GM21515 (cell line): Measurements from ENCODE around the gene PTP4A2.
"Not testable (repeated sequence)": the region's sequence is repeated elsewhere in the genome, so short reads cannot be mapped to it uniquely, and the experiment has no call there.

Experiments
- ATAC-seq: cut with Tn5 transposase; IDR thresholded peaks from one replicate; pipeline ENCODE4 v1.9.1; 2021; ENCODE audit not compliant: unreplicated experiment

Gene PTP4A2

DNA sequence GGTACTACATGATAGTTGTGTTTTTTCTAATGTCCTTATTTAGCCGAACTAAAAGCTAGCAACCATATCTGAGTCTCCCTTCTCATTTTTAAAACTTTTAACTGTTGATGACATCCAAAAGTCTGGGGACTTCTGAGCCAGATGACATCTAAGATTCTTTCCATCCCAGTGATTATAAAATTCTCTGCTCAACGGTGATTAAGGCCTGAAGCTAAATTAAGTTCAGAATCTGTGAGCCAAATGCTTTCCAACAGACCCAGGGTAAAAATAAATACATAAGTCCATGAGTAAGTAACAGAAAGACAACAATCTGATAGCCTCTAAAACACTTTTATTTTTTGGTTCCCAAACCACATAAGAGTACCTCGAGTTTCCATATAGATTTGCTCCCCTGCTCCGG, 13.1 kb upstream of the PTP4A2 start:
- ATAC-seq, result no peak

DNA sequence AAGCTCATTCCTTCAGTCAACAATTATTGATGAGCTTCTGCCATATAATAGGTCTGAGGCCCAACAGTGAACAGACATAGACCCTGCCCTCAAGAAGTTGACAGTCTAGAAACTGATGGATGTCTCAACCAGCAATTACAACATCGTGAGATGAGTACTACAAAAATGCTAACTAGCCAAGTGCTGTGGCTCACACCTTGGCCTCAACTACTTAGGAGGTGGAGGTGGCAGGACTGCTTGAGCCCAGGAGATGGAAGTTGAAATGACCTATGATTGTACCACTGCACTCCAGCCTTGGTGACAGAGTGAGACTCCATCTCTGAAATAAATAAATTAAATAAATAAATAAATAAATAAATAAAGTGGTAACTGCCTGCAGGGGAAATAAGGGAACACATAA, 11.7 kb upstream of the PTP4A2 start:
- ATAC-seq, result no peak

DNA sequence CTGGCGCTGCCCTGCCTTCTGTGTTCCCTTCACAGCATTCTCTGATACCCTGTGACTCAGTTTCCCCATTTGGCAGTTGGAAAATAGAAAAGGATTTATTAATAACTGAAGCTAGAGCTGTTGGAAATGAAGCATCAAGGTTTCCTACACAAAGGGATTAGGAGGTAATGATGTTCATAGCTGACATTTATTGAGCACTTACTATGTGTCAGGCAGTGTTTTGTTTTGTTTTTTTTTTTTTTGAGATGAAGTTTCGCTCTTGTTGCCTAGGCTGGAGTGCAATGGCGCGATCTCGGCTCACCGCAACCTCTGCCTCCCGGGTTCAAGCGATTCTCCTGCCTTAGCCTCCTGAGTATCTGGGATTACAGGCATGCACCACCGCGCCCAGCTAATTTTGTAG, 7.5 kb upstream of the PTP4A2 start:
- not testable (repeated sequence) for ATAC-seq

DNA sequence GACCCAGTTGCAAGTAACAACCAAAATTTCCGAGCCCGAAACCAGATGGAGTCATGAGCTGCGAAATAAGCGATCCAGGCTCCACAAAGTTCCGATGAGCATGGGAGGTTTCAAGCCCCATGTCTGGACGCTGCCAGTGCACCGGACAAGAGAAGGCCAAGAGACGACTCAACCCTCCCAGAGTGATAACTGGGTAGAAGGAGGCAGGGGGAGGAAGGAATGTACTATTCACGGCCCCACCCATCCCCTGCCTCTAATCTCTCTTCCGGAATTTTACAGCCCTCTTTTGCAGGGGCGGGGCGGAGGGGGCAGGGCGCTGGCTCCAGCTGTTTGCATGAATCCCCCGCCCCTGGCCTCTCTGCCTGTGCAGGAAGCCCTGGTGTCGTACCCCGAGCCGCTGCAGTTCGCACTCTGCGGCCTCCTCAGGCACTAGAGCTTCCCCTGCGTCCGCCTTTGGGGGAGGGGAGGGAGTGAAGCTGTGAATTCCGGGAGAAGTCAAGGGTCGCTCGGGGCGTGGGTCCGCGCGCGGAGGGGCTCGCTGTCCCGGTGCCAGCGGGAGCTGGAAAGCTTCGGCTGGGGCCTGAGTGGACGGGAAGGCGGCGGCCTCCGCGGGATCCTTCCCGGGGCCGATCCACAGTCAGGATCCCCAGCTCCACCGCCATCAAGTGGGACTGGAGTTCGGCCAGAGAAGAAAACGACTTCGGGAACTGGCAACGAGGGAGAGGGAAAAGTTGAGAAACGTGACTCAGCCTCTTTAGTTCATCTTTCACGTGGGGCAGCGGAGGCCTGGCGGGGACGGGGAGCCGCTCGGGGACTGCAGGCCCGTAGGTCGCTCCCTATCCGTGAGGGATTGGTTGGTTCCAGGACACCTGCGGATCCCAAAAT, 6.3 kb upstream of the PTP4A2 start:
- ATAC-seq, result peak; percentile 62

DNA sequence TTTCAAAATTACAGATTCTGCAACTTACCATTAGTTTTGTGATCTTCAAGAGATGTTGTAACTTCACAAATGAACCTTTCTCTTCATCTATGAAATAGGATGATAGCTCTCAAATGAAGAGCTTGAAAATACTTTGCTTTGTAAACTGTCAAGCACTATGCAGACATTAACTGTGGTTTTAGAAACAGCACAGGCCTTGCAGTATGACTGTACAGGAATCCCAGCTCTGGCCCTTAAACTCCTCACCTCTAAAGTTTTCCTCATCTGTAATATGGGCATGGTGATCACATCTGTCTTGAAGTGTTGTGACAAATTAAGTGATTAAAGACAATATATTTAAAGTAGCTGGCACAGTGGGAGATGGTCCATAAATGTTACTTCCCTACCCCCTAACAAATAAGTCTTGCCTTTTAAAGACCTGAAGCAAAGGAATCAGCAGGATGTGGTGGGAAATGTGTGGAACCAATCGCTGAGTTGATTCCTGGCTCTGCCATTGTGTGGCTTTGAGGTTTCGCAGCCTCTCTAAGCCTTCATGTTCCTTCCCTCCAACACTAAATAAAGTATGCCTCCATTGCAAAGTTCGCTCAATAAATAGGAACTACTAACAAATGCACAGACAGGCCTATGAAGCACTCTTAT, 5.5 kb upstream of the PTP4A2 start:
- no peak for ATAC-seq

DNA sequence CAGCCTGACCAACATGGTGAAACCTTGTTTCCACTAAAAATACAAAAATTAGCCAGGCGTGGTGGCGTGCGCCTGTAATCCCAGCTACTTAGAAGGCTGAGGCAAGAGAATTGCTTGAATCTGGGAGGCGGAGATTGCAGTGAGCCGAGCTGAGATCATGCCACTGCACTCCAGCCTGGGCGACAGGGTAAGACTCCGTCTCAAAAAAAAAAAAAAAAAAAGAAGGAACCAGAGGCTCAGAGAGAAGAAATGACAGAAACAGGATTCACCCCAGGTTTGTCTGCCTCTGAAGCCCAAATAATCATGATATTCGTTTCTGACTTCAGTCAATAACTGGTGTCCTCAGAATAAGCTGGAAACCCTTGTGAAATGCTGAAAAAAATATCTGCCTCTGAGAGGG, 3.9 kb upstream of the PTP4A2 start:
- ATAC-seq, result not testable (repeated sequence)

DNA sequence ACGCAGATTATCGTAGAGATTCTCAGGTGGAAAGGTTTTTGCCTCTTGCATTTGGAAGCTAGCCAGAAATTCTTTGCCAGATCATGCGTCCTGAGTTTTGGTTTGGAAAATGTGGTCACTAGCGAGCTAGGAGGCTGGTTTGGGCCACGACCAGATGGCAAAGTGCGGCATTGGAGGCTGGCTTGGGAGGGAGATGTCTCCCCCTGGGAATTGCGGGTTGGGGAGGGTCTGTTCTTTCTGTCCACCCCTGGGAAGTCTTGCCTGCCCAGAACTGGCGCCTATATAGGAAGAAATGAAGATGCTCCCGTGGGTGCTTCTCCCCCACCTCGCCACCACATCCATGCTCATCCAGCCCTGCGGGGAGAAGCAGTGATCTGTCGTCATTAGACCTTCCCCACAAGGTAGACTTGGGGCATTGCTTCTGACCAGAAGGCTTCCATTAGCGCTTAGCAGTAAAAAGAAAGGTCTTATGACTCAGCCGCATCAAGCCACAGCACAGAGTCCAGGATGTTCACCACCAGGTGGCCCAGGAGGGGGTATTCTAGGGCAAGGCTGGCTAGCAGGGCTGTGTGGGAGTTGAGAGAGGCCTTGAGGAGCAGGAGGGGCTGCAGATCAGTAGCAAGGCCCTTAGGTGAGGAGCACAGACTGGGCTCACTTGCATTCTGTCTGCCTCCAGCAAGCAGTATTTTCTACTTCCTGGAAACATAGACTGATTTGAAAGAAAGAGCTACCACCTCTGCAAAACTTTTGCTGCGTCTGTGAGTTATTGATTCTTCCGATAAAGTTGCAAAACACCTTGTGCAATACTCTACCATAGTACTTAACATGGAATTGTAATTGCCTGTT, 1.5 kb upstream of the PTP4A2 start:
- no peak for ATAC-seq

DNA sequence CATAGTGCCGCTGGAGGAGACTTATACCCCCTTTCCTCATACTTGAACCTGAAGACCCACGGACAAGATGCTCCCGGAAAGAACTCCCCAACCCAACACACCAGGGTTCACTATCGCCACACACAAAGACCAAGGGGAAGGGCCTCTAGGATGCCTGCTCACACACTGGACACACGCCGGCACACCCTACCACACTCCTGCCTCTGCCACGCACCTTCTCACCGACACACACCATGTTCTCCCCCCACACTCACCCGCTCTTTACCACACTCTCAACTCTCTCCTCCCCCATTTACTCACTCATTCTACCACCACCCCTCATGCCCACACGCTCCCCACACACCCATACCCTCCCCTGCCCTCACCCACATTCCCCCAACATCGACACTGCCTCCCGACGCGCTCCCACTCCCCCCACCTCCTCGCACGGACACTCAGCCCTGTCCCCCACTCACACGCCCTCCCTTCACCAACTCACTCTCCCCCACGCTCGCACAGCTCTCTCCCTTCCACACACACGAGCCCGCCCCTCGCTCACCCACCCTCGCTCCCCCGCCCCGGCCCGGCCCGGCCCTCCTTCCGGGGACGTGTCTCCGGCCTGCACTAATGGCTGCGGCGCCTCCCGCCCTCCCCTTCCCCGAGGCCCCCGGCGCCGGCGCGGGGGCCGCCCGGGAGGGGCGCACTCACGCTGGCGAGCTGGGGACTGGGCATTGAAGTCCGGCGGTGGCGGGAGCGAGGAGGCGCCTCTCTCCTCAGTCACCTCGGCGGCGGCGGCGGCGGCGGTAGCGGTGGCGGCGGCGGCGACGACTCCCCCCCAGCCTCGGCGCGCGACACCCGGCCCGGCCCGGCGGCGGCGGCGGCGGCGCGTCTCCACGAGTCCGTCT, 626 bp downstream of the PTP4A2 start:
- ATAC-seq, result peak; percentile 26

DNA sequence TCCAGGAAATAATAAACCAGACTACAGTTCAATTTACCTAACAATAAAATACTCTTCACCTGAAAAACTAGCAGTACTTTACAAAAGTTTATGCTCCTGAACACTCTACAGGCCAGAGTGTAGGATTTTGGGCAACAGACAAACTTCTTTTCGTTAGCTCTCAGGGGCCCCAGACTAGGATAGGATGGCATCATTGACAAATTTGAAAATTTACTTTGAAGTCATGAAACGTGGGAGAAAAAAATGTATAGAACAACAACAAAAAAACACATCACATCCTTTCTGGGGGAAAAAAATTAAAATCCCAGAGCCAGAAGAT, 1.2 kb downstream of the PTP4A2 start:
- ATAC-seq, result no peak

DNA sequence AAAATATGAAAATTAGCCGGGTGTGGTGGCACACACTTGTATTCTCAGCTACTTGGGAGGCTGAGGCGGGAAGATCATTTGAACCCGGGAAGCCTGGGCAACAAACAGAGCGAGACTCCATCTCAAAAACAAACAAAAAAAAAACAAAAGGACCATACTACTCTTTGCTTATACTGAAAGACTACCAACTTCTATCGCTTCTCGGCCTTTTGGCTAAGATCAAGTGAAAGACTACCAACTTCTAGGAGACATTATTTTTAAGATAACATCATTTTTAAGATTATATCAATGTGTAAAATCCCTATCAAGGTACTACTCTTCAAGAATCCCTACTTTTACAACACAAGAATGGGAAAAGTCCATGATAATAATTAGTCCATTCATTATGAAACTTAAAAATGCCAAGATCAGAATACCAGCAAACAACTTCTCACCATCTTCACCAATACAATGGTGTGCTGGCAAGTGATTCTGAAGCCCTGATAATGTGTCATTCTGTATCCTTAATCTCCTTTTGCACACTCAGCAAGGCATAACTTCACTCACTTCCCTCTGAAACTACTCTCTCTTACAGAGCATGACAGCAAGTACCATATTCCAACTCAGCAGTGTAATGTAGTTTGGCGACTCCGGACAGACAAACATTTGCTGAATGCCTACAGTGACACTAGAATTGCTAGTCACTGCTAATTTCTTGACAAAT, 1.7 kb downstream of the PTP4A2 start:
- no peak for ATAC-seq

DNA sequence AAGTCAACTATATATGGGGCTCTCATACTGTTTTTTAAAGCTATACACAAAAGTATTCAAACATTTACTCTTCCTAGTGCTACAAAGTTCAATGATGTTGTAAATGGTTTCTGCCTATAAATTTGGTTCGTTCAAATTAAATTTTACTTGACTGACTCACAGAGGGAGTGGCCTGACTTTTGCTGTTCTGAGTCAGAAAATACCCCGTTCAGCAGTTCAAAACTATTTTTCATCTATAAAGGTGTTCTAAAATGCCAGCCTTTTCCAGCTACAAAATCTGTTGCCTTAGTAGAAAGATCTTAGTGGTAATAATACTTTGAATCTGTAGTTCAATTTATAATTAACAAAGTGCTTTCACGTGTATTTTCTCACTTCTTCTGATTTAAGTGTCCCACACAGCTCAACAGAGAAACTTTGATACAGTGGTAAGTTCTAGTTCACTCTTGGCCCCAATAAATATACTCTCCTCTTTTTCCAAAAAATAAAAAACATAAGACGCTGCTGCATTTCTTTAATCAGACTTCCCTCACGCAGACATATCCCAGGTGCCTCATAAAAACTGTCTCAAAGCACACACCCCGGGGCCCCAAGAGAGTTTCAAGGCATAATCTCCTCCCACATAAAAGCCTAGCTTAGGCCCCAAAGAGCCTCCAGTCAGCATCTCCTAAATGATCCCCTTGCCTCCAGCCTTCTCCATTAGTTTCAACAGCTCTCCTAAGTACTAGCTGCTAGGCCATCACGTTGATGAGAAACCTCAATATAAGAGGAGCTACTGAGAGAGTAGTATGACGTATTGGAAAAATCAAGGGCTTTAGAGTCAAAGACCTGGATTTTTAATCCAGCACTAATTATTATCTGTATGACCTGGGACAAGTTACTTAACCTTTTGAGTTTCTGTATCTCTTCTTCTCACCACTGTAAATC, 3.2 kb downstream of the PTP4A2 start:
- no peak for ATAC-seq

DNA sequence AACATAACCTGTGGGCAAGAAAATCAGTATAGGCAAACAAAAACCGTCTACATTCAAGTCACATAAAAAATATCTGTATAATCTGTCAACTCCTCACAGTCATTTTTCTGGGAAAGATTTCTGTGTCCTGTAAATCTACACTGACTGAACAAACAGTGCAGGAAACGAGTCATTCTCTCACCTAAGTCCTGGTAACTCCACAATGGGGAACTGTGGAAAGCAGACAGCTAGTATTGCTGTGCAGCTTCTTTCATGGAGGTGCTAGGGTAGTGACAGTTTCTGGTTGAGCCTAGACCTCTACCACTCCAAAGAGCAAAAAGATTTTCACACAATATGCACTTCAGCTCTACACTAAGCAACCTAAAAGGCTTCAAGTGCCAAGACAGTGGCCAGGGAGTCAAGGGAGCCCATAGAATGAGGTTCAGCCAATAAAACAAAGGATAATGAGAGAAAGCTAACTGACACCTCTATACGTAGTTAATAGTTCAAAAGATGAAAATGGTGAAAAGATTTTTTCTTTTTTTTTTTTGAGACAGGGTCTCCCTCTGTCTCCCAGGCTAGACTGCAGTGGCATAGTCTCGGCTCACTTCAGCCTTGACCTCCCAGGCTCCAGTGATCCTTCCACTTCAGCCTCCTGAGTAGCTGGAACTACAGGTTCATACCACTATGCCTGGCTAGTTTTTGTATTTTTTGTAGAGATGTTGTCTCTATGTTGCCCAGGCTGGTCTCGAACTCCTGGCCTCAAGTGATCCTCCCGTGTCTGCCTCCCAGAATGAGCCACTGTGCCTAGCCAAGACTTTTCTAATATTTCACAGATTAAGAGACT, 5.5 kb downstream of the PTP4A2 start:
- ATAC-seq, result no peak

DNA sequence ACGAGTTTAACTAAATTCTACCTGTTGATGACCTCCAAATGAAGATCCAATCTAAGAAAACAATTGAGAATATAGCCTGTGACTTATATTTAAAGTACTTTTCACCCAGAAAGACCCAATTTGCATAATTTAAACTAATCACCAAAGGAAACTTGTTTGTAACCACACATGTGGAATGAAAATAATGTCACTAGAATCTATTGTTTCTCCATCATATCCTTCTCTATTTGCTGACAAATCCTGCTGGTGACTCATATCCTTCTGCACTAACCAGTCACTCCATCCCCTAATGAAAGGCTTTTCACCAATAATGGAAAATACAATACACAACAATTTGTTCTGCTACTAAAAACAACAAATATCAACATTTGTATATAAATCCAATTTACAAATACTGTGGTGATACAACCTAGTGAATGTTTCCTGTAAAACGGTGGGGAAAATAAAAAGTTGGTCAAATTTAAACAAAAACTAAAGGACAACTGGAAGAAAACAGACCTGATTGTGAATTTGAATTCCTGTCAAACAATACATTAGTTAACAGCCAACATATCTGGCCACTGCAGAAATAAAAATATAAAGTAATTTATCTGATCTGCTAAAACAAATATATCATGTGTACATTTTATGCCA, 6.5 kb downstream of the PTP4A2 start:
- ATAC-seq, result no peak

DNA sequence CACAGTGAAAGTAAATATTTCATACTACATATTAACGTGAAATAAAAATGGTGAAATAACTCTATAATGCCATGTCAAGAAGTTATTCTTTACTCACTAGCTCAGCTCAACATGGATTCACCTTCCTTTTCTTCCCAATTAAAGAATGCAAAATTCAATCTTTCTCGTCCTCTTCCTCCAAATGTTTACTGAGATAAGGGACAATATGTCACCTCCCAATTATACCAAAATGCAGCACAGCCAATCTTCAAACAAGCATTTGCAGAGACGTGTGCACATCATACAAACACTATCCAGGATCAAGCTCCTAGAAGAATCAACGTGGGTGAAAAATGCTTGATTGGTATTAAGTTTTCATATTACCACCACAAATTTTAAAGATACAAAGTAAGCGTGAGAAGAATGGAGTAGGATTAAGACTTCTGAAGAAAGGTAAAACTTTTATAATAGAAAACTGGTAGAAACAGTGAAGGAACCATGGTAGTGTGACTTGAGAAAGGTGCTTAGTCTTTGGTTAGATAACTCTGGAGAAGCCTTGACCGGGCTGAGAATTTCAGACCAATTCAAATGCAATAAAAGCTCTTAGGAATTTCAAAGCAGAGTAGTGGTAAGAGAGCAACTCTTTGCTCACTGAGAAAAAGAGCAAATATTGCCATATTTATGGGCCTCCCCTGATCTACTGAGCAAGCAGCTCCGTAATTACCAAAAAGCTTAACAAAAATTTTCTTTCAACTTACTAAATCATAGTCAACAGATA, 7.2 kb downstream of the PTP4A2 start:
- ATAC-seq, result no peak

DNA sequence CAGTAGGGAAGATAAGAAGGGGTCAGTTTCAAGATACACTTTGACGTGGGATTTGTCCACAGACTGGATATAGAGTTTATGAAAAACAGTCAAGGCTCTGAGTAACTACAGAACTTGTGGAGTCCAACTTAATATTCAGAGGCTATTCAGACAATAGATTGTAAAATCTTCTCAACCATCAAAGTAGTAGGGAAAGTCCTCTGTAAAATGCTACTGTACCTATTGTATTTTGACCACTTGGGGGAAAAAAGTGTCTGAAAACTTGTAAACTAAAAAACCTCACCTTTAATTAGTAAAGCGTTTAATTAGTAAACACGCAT, 10.5 kb downstream of the PTP4A2 start:
- no peak for ATAC-seq

DNA sequence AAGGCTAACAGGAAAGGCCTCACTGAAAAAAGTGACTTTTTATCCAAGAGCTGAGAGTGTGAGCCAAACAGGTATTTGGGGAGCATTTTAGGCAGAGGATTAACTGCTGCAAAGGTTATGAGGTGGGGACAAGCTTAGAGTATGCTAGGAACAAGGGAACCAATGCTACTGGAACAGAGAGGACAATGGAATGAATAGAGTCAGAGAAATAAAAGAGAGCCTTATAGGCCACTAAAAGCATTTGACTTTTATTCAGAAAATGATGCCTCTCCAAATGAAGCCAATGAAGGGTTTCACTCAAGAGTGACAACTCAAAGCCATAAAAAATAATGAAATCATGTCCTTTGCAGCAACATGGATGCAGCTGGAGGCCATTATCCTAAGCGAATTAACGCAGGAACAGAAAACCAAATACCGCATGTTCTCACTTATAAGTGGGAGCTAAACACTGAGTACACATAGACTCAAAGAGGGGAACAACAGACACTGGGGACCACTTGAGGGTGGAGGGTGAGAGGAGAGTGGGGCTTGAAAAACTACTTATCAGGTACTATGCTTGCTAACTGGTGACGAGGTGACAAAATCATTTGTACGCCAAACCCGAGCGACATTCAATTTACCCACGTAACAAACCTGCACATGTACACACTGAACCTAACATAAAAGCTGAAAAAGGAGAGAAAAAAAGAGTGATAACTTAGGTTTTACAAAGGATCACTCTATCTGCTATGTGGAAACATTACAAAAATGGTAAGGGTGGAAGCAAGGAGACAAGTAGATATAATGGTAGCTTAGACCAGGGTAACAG, 11.1 kb downstream of the PTP4A2 start:
- ATAC-seq, result no peak
